Left ventricle myocardium inferior (tissue), 1 donor: ENCODE measurements around the gene CDH4. TPM values are rescaled to one million over a fixed set of nuclear protein-coding genes. Genes with fewer than 3 reads are reported as not detected.
"Not testable (repeated sequence)": the region's sequence is repeated elsewhere in the genome, so short reads cannot be mapped to it uniquely, and the experiment has no call there.

Experiments used
- DNase-seq: peaks from one replicate; pipeline ENCODE4 v3.0.0-alpha.2; 2020
- H3K27ac ChIP-seq: fragments of 200-600 bp; replicated peaks from 2 replicates; pipeline ENCODE4 v1.8.0; 2021
- H3K27me3 ChIP-seq: fragments of 200-600 bp; 2 replicates; pipeline ENCODE4 v1.8.0; 2021; ENCODE audit warnings: low read depth
- H3K36me3 ChIP-seq: fragments of 200-600 bp; 2 replicates; pipeline ENCODE4 v1.8.0; 2021
- H3K4me1 ChIP-seq: fragments of 200-600 bp; 2 replicates; pipeline ENCODE4 v1.8.0; 2021
- H3K4me3 ChIP-seq: fragments of 200-600 bp; 2 replicates; pipeline ENCODE4 v1.8.0; 2021; ENCODE audit warnings: mild to moderate bottlenecking, moderate library complexity
- H3K9me3 ChIP-seq: fragments of 200-600 bp; replicated peaks from 2 replicates; pipeline ENCODE4 v1.8.0; 2021
- CTCF ChIP-seq: fragments of 200-600 bp; IDR thresholded peaks from 2 replicates; pipeline ENCODE4 v1.8.0; 2021; ENCODE audit warnings: antibody characterized with exemption, mild to moderate bottlenecking, borderline replicate concordance
- intact Hi-C: fragments of 100-400 bp; cut with micrococcal nuclease; formaldehyde crosslinking; loops from one replicate; pipeline ENCODE4 v1.11.0; 2022
- total RNA-seq: library from RNA; stranded (reverse); fragmentation: NEBNext Ultra II Directional; extraction: Animal tissue kit (Norgen Biotek cat#: 25700); gene quantifications from one replicate; pipeline ENCODE4 v1.2.1, GENCODE V29; 2021
- donor health status: DM: no; HTN: yes; CAD: no; lungs with severe emphysema.

CDH4 gene
- total RNA-seq, 1 donor from 2014 or later, result 0.05 TPM

- intact Hi-C loops, result no loop called here
Measured at GRCh38 chr20:61941721-61942405, 689.8 kb downstream of the CDH4 start.

GRCh38 chr20:61942526-61942925 lies 690.5 kb downstream of the CDH4 start:
- Histone ChIP-seq H3K4me3 (no peak overlapping the region), H3K9me3 (no peaks in the 10 kb centered on the region), H3K27me3 (peaks cover 17% of the 10 kb centered on the region), H3K36me3 (no peaks in the 10 kb centered on the region), H3K27ac (no peak overlapping the region), H3K4me1 (no peaks in the 10 kb centered on the region)
- intact Hi-C loops, result no loop called here
- no peak for DNase-seq
- TF ChIP-seq CTCF, result no peak

More at GRCh38 chr20:61941721-61942405, 689.8 kb downstream of the CDH4 start:
- Histone ChIP-seq H3K27me3 (peaks cover 19% of the 10 kb centered on the region), H3K4me3 (no peak overlapping the region), H3K36me3 (no peaks in the 10 kb centered on the region), H3K4me1 (no peaks in the 10 kb centered on the region), H3K27ac (no peak overlapping the region), H3K9me3 (no peaks in the 10 kb centered on the region)
- no peak for TF ChIP-seq CTCF
- peak; percentile 7 for DNase-seq

- H3K4me3 ChIP-seq, H3K36me3 ChIP-seq, intact Hi-C loops, H3K27ac ChIP-seq, H3K4me1 ChIP-seq, H3K27me3 ChIP-seq, H3K9me3 ChIP-seq, DNase-seq: not testable (repeated sequence)
Measured at GRCh38 chr20:61944967-61945366, 692.9 kb downstream of the CDH4 start.

- H3K4me1 ChIP-seq, DNase-seq, H3K36me3 ChIP-seq, intact Hi-C loops, H3K9me3 ChIP-seq, H3K27me3 ChIP-seq, H3K27ac ChIP-seq, H3K4me3 ChIP-seq: not testable (repeated sequence)
Measured at GRCh38 chr20:61945495-61945894, 693.4 kb downstream of the CDH4 start.

- H3K9me3 ChIP-seq, intact Hi-C loops, H3K27ac ChIP-seq, H3K36me3 ChIP-seq, DNase-seq, H3K4me1 ChIP-seq, H3K4me3 ChIP-seq: not testable (repeated sequence)
- H3K27me3 ChIP-seq, result peaks cover 20% of the 10 kb centered on the region
Measured at GRCh38 chr20:61948056-61948455, 696.0 kb downstream of the CDH4 start.

- H3K9me3 ChIP-seq, result no peaks in the 10 kb centered on the region
Measured at GRCh38 chr20:61948586-61949362, 696.7 kb downstream of the CDH4 start.

More at GRCh38 chr20:61948586-61949362, 696.7 kb downstream of the CDH4 start:
- intact Hi-C loops, result no loop called here
- H3K27me3 ChIP-seq, result peaks cover 26% of the 10 kb centered on the region
- H3K4me3 ChIP-seq, result no peak overlapping the region
- H3K4me1 ChIP-seq, result no peaks in the 10 kb centered on the region
- DNase-seq, result no peak
- H3K36me3 ChIP-seq, result no peaks in the 10 kb centered on the region
- TF ChIP-seq CTCF, result no peak
- H3K27ac ChIP-seq, result no peak overlapping the region
